HPDE6-E6E7 (cell line): Measurements from ENCODE around the gene CKLF.

Experiments used
- DNase-seq: peaks from one replicate; pipeline ENCODE4 v3.0.0; 2011; ENCODE audit warnings: missing footprints; ENCODE audit errors: extremely low spot score

The CKLF gene

DNA sequence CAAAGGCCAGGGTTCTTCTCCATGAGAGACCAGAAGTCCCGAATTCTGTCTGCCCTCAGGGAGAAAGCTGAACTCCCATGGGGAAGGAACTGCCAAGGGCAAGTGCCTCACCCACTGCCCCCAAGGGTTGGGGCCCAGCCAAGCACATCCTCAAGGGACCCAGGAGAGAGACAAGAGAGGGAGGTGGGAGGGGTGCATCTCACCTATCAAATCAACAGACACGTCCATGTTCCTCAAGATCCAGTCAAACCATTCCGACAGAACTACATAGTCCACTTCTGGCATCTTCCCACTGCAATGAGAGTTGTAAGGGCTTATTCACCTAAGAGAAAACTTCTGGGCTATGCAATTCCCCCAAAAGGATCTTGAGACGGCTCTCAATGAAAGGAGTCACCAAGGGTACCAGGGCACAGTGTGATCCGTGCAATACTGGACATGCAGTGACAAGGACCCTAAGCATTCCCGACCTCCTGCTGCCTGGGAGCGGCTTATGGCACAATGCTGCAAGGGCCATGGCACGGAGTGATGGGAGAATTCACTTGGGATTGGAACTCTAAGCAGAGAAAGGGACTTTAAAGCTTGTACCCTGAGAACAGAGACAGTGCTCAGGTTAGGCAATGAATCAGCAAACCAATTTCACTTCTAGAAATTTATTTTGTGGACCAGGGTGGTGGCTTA, 34.7 kb upstream of the CKLF start:
- no peak for DNase-seq

DNA sequence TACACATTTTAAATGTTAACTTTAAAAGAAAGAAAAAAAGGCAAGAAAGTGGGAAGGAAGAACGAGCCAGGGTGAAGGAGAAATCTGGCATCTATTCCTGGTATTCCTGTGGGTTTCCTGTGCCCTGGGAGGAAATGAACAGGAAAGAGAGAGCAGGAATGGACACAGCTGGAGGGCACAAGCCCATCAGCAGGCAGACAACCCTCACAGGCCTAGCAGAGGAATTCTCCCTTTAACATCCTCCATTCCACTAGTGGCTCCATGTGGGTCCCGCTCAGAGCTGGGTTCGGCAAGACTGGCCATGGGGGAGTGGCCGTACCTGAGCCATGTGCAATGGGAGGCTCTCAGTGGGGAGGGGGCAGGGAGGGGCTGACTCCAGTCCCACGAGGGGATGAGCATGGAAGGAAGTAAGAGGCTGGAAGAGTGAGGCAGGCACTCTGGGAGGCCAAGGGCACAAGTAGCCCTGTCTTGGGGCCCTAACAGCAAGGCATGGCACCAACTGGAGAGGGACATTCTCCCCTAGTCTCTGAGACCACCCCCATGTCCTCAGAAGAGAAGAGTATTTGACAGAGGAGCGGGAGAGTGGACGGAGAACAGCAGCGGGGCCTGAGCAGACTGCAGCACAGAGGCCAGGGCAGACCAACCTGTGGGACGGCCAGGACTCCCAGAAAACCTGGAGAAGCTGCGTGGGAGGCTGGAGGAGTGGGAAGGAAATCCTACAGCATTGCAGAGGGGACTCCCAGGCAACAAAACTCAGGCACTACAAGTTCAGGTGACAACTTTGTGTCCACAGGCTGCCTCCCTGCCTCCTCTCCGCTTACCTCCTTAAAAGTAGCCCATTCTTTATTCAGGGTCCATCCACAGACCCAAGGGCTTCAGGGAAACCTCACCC, 32.6 kb upstream of the CKLF start:
- no peak for DNase-seq

- no peak for DNase-seq
Observed at GRCh38 chr16:66520406-66521170, 31.8 kb upstream of the CKLF start.

- DNase-seq = no peak
Observed at GRCh38 chr16:66521252-66521713, 31.1 kb upstream of the CKLF start.

- peak; percentile 67 for DNase-seq
Observed at GRCh38 chr16:66521951-66522771, 30.2 kb upstream of the CKLF start.

DNA sequence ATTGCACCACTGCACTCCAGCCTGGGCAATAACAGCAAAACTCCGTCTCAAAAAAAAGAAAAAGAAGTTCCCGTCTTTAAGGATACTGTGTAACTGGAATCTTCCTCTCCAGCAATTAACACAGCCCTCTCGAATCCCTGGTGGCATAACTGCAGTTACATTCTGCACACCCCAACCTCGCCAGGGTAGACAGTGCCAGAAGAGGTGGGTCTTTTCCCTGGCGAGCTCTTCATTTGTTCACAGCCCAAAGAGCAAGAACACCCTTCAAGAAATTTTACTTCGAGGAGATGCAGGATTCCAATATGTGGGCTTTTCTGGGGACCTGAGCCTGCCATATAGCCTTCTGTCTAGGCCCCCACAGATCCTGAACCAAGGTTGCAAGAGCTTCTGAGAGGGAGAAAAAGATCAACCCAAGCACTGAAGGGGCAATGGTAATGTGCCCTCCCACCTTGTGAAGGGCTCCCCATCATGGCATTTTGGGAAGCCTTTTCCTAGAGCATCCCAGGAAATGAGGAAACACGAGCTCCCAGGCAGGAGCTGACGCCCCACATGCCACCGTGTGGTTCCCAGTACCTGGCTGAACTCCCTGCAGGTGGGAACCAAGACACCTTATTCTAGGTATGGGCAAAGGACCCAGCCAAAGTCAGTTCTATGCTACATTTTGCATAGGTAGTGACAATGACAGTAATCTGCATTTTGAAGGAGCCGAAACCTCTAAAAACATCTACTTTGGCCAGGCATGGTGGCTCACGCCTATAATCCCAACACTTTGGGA, 29.4 kb upstream of the CKLF start:
- DNase-seq = no peak

DNA sequence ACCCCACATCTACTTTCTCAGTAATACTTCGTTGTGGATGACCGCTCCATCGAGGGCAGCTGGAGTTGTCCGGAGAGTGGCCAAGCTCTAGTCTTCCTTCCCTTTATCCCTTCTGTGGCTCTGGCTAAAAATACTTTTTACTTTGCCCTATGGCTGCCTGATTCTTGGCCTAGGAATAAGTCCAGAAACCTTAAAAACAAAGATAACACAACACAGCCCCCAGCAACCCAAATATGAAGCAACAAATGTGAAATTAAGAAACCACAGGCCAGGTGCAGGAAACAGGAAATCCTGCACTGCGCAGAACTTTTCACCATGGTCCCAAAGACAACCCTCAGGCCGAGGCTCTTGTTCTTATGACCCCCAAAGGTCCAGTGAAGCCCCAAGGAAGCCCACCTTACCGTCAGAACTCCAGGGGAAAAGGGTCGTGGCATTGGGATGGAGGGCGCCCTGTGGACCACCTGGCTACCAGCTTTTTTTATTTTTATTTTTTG, 28.5 kb upstream of the CKLF start:
- no peak for DNase-seq

GRCh38 chr16:66524601-66525164, 27.7 kb upstream of the CKLF start:
- no peak for DNase-seq

GRCh38 chr16:66525396-66526180, 26.8 kb upstream of the CKLF start:
- no peak for DNase-seq

DNA sequence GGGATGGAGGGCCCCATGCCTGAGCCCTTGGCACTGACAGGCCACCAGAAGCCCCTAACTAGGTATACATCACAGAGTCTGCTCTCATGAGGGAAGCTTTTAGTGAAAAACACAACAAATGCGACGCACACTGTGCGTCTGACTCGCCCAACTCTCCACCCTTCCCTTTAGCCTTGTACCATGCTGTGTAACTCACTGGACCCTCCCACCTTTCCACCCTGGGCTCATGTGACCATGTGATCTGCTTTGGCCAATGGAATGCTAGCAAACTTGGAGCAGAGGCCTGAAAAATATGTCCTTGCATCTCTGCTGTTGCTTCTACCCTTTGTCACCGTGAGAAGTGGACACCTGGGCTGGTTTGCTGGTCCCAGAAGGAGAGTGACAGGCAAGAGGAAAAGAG, 24.1 kb upstream of the CKLF start:
- no peak for DNase-seq

- no peak for DNase-seq
Observed at GRCh38 chr16:66529475-66529874, 22.9 kb upstream of the CKLF start.

- no peak for DNase-seq
Observed at GRCh38 chr16:66534376-66534799, 18.0 kb upstream of the CKLF start.

DNA sequence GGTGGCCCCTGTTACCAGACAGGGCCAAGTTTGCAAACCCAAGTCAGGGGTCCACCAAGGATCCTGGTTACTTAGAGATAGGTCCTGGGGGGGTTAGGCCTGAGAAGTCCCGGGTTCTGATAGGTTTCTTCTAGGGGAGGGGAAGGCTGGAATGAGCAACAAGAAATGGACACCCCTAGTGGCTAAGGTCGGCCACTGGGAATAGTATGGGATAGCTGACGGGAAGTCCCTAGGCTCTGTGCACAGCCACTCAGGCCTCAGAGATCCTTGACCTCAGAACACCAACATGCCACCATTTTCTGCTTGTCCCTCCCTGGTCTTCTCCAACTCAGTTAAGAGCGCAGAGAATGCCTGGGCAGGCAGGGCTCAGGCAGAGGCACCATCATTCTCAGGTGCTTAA, 15.9 kb upstream of the CKLF start:
- DNase-seq = no peak

GRCh38 chr16:66537236-66537635, 15.1 kb upstream of the CKLF start:
- DNase-seq = no peak

DNA sequence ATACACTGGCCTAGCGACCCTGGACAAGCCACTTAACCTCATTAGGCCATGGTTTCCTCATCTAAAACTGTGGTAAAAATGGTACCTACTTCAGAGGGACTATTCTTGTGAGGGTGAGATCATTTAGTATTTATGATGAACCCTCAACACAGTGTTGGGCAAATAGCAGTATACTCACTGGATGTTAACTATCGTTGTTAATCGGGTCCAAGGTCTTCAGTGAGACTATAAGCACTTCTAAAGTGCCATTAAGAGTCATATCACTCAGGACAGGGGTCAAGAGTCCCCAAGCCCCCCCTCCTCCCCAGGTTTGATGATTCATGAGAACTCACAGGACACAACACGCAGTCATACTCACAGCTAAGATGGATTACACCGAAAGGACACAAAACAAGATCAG, 13.5 kb upstream of the CKLF start:
- no peak for DNase-seq

DNA sequence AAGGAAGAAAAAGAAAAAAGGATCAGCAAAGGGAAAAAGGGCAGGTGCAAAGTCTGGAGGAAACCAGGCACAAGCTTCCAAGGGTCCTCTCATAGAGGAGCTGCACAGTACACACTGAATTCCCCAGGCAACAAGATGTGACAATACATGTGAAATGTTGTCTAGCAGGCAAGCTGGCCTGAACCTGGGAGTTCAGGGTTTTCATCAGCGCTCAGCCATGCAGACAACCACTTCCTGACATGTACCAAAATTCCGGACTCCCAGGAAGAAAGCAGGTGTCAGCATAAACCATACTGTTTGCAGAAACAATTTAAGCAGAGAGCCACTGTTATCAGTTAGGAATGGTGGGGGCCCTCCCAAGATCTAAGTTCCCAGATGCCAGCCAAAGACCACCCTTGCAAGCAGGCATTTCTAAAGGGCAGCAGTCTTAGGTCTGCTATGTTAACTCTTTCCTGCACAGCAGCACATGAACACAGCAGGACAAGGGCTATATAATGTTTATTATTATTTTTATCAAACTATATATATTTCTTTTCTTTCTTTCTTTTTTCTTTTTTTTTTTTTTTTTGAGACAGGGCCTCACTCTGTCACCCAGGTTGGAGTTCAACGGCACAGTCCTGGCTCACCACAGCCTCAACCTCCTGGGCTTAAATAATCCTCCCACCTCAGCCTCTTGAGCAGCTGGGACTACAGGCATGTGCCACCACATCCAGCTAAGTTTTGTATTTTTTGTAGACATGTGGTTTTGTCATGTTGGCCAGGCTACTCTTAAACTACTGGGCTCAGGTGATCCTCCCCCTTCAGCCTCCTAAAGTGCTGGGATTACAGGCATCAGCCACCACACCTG, 12.5 kb upstream of the CKLF start:
- DNase-seq = no peak

DNA sequence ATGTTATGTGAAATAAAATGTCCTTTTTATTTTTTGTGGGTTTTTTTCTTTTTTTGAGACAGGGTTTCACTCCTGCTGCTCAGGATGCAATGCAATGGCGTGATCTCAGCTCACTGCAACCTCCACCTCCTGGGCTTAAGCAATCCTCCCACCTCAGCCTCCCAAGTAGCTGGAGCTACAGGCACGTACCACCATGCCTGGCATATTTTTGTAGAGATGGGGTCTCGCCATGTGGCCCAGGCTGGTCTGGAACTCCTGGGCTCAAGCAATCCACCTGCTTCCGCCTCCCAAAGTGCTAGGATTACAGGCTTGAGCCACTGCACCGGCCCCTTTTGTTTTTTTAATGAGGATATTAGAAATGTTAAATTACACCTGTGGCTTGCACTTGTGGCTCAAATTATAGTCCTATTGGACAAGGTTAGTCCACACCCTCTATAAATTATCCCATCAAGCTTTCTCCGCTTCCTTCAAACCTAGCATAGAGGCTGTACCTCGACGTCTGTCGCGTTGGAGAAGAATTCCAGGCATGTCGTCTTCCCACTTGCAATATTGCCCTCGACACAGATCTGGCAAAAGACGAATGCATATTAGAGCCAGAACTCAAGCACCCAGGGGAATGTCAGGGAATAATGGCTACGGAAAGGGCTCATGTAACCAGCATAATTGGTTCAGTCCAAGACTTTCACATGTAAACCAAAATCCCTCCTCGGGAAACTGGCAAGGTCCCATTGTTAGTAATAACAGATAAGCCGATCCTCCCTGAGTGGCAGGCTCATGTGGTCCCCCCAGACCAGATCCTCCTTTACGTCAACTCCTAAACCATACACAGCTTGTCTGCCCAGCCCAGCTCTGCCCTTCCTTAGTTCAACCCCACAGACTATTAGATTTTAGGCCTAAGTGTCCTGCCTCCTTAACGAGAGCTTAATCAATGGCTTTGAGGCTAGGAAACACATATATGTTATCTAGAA, 10.7 kb upstream of the CKLF start:
- DNase-seq = no peak
